Lower leg skin (tissue), 3 donors: ENCODE measurements around the gene MOXD1.

Experiments
- CTCF ChIP-seq, 3 donors: fragments of 450-650 bp; IDR thresholded peaks; one replicate each; pipeline ENCODE4 v1.5.1; 2016; ENCODE audit warnings: antibody characterized with exemption in 3 of 3, mild to moderate bottlenecking in 3 of 3, moderate library complexity in 2 of 3
- POLR2A ChIP-seq, 2 donors: fragments of 450-650 bp; IDR thresholded peaks; one replicate each; pipeline ENCODE4 v1.6.1; 2016 to 2017; ENCODE audit warnings: antibody characterized with exemption in 2 of 2, mild to moderate bottlenecking in 1 of 2, moderate library complexity in 1 of 2

- TF ChIP-seq CTCF (IDR thresholded peaks at IDR 0.05), result no peak
- no peak for TF ChIP-seq POLR2A (IDR thresholded peaks at IDR 0.05)
Observed at GRCh38 chr6:132400883-132401617, at the start of gene MOXD1.
